Epithelial cell of esophagus (primary cell): Measurements from ENCODE around the gene MCM10.

Experiments used
- DNase-seq: peaks from one replicate; pipeline ENCODE4 v3.0.0; 2010; ENCODE audit warnings: low read depth
- H3K4me3 ChIP-seq: 2 replicates; pipeline ENCODE4 v1.5.1; 2011; ENCODE audit warnings: mild to moderate bottlenecking, low read length, control low read depth
- TF ChIP-seq, protein P1 (sequence below): IDR thresholded peaks from 2 replicates; pipeline ENCODE4 v1.5.1; 2011; ENCODE audit warnings: low read depth, mild to moderate bottlenecking, low read length, control low read depth, inconsistent platforms; ENCODE audit not compliant: insufficient read depth; ENCODE audit errors: missing control alignments

Gene MCM10

DNA sequence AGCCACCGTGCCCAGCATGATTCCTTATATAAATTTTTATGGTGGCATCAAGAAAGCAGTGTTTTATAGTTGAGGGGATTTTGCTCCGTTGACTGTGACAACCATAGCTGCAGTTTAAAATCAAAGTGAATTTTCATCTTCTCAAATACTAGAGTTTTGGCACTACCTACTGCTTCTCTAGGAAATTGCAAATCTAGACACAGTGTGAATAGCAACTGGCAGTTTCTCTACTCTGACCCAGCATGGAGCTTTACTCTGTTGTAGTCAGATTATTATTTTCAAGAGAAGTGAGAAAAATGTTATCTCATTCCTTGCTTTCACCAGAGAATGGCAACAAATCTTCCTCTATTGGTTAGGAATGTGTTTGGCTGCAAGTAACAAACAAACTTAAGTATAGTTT, 22.9 kb downstream of the MCM10 start:
- no peak for DNase-seq
- H3K4me3 ChIP-seq = no peak overlapping the region
- TF ChIP-seq, protein P1, sequence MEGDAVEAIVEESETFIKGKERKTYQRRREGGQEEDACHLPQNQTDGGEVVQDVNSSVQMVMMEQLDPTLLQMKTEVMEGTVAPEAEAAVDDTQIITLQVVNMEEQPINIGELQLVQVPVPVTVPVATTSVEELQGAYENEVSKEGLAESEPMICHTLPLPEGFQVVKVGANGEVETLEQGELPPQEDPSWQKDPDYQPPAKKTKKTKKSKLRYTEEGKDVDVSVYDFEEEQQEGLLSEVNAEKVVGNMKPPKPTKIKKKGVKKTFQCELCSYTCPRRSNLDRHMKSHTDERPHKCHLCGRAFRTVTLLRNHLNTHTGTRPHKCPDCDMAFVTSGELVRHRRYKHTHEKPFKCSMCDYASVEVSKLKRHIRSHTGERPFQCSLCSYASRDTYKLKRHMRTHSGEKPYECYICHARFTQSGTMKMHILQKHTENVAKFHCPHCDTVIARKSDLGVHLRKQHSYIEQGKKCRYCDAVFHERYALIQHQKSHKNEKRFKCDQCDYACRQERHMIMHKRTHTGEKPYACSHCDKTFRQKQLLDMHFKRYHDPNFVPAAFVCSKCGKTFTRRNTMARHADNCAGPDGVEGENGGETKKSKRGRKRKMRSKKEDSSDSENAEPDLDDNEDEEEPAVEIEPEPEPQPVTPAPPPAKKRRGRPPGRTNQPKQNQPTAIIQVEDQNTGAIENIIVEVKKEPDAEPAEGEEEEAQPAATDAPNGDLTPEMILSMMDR = no peak

DNA sequence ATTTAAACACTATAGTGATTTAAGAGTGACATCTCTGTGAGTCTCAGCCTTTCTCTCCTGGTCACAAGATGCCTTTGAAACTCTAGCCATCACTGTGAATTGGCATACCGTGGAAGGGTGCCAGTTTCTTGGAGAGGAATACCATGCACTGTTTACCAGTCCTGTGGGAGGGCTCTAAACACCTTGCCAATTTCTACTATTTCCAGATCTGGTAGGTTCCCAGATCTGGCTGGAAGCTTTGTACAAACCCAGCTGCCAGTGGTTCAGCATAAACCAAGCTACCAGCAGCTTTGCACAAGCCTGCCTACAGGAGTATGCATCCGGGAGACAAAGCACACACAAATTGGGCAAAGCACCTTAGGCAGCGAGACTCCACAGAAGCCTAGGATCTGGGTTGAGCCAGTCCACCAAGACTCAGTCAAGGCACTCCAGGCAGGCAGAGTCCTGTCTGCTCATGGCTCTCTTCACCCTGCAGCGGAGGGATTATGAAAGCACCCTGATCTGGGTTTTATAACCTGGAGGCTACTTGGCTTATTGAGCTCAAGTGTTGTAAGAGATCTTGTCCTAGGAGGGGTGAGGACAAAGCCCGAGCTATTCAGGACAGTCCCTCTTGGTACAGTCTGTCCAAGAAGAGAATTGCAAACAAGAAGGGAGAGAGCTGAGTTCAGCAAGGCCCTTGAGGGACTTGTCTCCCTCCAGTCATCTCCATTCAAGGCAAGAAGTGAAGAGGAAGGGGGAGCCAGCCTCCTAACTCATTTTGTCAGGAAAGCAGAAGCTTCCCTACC, 23.6 kb downstream of the MCM10 start:
- TF ChIP-seq, protein P1 = no peak
- H3K4me3 ChIP-seq = no peak overlapping the region
- DNase-seq = no peak

DNA sequence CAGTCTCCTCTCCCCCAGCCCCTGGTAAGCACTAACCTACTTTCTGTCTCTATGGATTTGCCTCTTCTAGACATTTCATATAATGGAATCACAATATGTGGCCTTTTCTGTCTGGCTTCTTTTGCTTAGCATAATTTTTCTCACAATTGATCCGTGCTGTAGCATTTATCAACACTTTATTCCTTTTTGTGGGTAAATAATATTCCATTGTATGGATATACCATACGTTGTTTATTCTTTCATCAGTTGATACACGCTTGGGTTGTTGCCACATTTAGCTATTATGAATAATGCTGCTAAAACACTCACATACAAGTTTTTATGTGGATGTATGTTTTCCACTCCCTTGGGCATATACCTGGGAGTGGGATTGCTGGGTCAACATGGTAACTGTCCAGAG, 25.8 kb downstream of the MCM10 start:
- TF ChIP-seq, protein P1 = no peak
- no peak for DNase-seq
- no peak overlapping the region for H3K4me3 ChIP-seq

DNA sequence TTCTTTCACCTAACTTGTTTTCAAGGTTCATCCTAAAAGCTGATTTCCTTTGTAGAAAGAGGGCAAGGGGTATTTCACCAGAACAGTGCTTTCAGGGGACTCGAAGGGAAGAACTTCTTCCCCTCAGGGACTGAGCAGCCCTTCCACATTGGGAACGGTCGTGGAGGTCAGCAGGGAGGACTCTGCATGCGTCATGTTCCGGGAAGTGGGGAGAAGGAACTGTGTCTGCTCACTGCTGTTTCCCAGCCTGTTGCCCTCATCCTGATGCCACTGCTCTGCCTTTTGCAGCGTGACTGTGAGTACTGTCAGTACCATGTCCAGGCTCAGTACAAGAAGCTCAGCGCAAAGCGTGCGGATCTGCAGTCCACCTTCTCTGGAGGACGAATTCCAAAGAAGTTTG, 27.2 kb downstream of the MCM10 start:
- no peak for DNase-seq
- TF ChIP-seq, protein P1 = no peak
- no peak overlapping the region for H3K4me3 ChIP-seq

DNA sequence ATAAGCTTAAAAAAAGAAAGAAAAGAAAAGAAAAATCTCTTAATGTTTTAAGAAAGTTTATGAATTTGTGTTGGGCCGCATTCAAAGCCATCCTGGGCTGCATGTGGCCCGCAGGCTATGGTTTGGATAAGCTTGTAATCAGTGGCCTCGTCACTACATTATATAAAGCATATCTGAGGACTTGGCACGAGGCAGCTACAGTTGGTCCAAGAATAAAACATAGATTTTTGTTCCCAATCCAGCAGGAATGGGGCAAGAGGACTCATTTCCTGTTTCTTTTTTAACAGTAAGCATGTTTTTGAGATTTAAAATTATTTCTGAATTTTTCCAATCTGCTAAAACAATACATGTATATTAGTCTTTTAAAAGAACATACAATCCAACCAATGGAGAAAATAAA, 28.6 kb downstream of the MCM10 start:
- no peak overlapping the region for H3K4me3 ChIP-seq
- no peak for DNase-seq
- TF ChIP-seq, protein P1 = no peak

DNA sequence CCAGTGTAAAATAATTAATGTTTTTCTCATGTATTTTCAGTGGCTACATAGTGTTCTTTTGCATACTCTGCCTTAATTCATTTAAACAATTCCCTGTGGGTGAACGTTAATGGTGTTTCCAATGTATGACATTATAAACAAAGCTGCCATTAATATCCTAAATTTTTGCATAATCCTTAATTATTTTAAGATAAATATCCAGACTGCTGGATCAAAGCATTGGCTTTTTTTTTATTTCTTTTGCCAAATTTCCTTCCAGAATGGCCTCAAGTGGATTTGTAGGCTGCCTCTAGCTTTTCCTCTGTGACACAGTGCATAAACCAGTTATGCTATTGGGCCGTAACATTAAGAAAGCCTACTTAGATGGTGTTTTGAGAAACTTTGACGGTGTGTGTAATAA, 29.5 kb downstream of the MCM10 start:
- TF ChIP-seq, protein P1 = no peak
- no peak for DNase-seq
- H3K4me3 ChIP-seq = no peak overlapping the region

DNA sequence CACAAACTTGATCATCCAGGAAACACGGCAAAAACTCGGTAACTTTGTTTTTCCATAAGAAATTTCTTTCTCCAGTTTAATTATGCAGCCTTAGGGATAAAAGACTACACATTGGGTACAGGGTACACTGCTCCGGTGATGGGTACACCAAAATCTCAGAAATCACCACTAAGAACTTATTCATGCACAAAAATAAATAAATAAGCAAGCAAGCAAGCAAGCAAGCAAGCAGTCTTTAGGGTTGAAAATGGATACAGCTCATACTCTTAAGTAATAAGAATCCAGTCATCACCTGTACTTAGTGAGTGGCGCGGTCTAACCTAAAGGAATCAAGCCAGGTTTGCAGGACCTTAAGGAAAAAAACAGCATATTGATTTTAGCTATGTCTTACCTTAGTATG, 30.0 kb downstream of the MCM10 start:
- DNase-seq = no peak
- H3K4me3 ChIP-seq = no peak overlapping the region
- TF ChIP-seq, protein P1 = no peak
